IMR-90 (cell line): ENCODE results near the gene RNF213.

Source experiments
- BHLHE40 ChIP-seq: fragments of 150-350 bp; IDR thresholded peaks from 2 replicates; pipeline ENCODE4 v1.6.1; 2016; ENCODE audit warnings: mild to moderate bottlenecking, low read depth, low read length
- MAFK ChIP-seq: IDR thresholded peaks from 2 replicates; pipeline ENCODE4 v1.6.1; 2012; ENCODE audit warnings: low read depth, low read length, improper control_type of control experiment
- POLR2A ChIP-seq: IDR thresholded peaks from 2 replicates; pipeline ENCODE4 v1.6.1; 2012; ENCODE audit warnings: mild to moderate bottlenecking, low read depth, low read length
- RAD21 ChIP-seq: IDR thresholded peaks from 2 replicates; pipeline ENCODE4 v1.6.1; 2012; ENCODE audit warnings: low read length, improper control_type of control experiment

- no peak for TF ChIP-seq RAD21
- TF ChIP-seq BHLHE40, result no peak
- no peak for TF ChIP-seq POLR2A
- TF ChIP-seq MAFK, result no peak
Observed at GRCh38 chr17:80396157-80397033, 135.7 kb downstream of the RNF213 start.
